Gastroesophageal sphincter (tissue), 4 donors: ENCODE results near the gene TOM1L2. TPM values are rescaled to one million over a fixed set of nuclear protein-coding genes. Genes with fewer than 3 reads are reported as not detected.

Source experiments
- ATAC-seq: fragments of 150-250 bp; one replicate; pipeline ENCODE4 v1.9.1; 2016; ENCODE audit warnings: mild to moderate bottlenecking, moderate library complexity
- H3K27ac ChIP-seq, 4 donors: fragments of 200-600 bp; sonication (generic) in 3 of 4; 1 replicate in 3 of 4; 2 replicates in 1 of 4; pipeline ENCODE4 v1.5.1; 2016 to 2019
- H3K27me3 ChIP-seq: fragments of 200-600 bp; sonication (generic); one replicate; pipeline ENCODE4 v1.5.1; 2019
- H3K36me3 ChIP-seq, 2 donors: fragments of 200-600 bp; sonication (generic); one replicate each; pipeline ENCODE4 v1.5.1; 2019; ENCODE audit warnings: control low read depth in 1 of 2
- H3K4me1 ChIP-seq, 3 donors: fragments of 200-600 bp; sonication (generic); 1 replicate in 2 of 3; 2 replicates in 1 of 3; pipeline ENCODE4 v1.5.1; 2016 to 2019; ENCODE audit warnings: control low read depth in 2 of 3
- H3K4me3 ChIP-seq, 2 donors: fragments of 200-600 bp; sonication (generic); one replicate each; pipeline ENCODE4 v1.5.1; 2019; ENCODE audit warnings: mild to moderate bottlenecking in 1 of 2, moderate library complexity in 1 of 2
- H3K9me3 ChIP-seq, 3 donors: fragments of 200-600 bp; sonication (generic); one replicate each; pipeline ENCODE4 v1.5.1; 2017 to 2019; ENCODE audit warnings: control low read depth in 2 of 3
- EP300 ChIP-seq: sonication (generic); formaldehyde crosslinking; IDR thresholded peaks from one replicate; pipeline ENCODE4 v1.6.1; 2017; ENCODE audit warnings: antibody characterized with exemption, mild to moderate bottlenecking
- POLR2A ChIP-seq, 2 donors: fragments of 450-650 bp; IDR thresholded peaks; one replicate each; pipeline ENCODE4 v1.6.1; 2017; ENCODE audit warnings: antibody characterized with exemption in 2 of 2, mild to moderate bottlenecking in 2 of 2, moderate library complexity in 1 of 2
- POLR2AphosphoS5 ChIP-seq: sonication (generic); formaldehyde crosslinking; IDR thresholded peaks from one replicate; pipeline ENCODE4 v1.6.1; 2017; ENCODE audit warnings: antibody characterized with exemption
- WGBS, 2 donors: methylation state at CpG; one replicate each; pipeline ENCODE4 v1.1.5; 2018; ENCODE audit warnings: low coverage in 1 of 2; 5-methylcytosine and 5-hydroxymethylcytosine counted together
- total RNA-seq, 4 donors: library from RNA; depleted of rRNA; stranded (reverse); fragments of >200 nt; gene quantifications; one replicate each; pipeline ENCODE4 v1.1.0, GENCODE V29; 2016
- TF ChIP-seq, protein P1 (sequence below), 4 experiments: fragments of 200-600 bp in 2 of 4; fragments of 450-650 bp in 2 of 4; sonication (generic) in 1 of 4; IDR thresholded peaks; one replicate each; pipeline ENCODE4 v1.5.1; 2017 to 2019; ENCODE audit warnings: antibody characterized with exemption in 4 of 4, mild to moderate bottlenecking in 2 of 4, moderate library complexity in 2 of 4

The TOM1L2 gene
- total RNA-seq, 4 donors from 2014 or later = 49.6 to 88.9 (median 74.8) TPM

DNA sequence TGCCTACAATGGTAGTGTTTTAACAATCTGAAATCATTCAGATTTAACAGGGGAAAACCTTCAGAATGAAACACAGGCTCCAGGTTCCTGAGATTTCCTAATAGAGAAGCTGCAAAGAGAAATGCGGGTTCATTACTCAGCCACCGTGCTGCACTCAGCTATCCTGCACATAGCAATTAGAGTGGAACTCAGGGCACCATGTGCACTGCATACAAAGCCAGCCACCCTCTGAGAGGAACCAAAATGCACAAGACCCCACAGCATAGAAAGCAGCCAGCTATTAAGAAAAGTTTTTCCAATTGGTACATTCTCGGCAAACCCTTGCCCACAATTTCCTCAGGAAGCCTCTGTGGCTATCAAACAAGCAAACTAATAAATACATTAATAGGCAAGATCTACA lies 37.4 kb downstream of the TOM1L2 start:
- 81% methylated on average over 3 of the region's 3 CpGs; no CpG with 5 or more reads in 1 of the 2 donors for WGBS, 2 donors
- no peak overlapping the region for H3K27ac ChIP-seq
- no peak for TF ChIP-seq POLR2A (IDR thresholded peaks at IDR 0.05)
- no peaks in the 10 kb centered on the region for H3K27me3 ChIP-seq
- H3K9me3 ChIP-seq = no peaks in the 10 kb centered on the region
- ATAC-seq = no peak
- H3K4me3 ChIP-seq = no peak overlapping the region
- H3K36me3 ChIP-seq = no peaks in the 10 kb centered on the region
- peaks cover 0 to 55% (median 0%) of the 10 kb centered on the region in 3 donors for H3K4me1 ChIP-seq

DNA sequence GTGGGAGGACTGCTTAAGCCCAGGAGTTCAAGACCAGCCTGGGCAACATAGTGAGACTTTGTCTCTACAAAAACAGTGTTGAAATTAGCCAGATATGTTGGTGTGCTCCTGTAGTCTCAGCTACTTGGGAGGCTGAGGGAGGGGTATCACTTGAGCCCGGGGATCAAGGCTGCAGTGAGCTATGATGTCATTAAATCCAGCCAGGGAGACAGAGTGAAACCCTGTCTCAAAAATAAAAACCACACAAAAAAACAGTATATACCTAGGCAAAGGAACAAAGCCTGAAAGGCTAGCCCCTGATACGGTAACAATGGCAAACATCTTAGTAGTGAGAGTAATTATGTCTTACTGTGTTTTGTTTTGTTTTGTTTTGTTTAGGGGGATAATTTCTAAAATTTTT lies 38.0 kb downstream of the TOM1L2 start:
- Histone ChIP-seq H3K27ac (no peak overlapping the region), H3K4me1 (peaks cover 0 to 54% (median 0%) of the 10 kb centered on the region in 3 donors), H3K27me3 (no peaks in the 10 kb centered on the region), H3K9me3 (no peaks in the 10 kb centered on the region), H3K36me3 (no peaks in the 10 kb centered on the region), H3K4me3 (no peak overlapping the region)
- 73 to 87% methylated on average over 2 of the region's 2 CpGs for WGBS, 2 donors
- TF ChIP-seq, protein P1, sequence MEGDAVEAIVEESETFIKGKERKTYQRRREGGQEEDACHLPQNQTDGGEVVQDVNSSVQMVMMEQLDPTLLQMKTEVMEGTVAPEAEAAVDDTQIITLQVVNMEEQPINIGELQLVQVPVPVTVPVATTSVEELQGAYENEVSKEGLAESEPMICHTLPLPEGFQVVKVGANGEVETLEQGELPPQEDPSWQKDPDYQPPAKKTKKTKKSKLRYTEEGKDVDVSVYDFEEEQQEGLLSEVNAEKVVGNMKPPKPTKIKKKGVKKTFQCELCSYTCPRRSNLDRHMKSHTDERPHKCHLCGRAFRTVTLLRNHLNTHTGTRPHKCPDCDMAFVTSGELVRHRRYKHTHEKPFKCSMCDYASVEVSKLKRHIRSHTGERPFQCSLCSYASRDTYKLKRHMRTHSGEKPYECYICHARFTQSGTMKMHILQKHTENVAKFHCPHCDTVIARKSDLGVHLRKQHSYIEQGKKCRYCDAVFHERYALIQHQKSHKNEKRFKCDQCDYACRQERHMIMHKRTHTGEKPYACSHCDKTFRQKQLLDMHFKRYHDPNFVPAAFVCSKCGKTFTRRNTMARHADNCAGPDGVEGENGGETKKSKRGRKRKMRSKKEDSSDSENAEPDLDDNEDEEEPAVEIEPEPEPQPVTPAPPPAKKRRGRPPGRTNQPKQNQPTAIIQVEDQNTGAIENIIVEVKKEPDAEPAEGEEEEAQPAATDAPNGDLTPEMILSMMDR (IDR thresholded peaks at IDR 0.05) = no peak
- TF ChIP-seq POLR2AphosphoS5 (no peak), EP300 (no peak), POLR2A (IDR thresholded peaks at IDR 0.05) (no peak)
- no peak for ATAC-seq

DNA sequence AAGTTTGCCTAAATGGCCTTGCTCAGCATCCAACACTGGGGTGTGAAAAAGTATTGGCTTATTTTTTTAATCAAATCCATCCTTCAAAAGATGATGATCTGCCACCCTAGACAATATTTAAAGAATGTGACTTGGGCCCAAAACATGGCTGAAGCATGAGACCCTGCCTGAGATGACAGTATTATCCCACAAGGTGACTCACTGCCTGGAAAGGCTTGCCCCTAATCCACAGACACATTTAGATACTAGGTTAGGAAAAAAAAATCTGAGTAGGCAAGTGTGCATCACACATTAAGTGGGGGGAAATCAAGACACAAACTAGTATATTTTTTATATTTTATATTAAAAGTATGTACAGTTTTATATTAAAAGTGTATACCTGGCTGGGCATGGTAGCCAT lies 38.4 kb downstream of the TOM1L2 start:
- Histone ChIP-seq H3K4me3 (no peak overlapping the region), H3K27me3 (no peaks in the 10 kb centered on the region), H3K4me1 (peaks cover 0 to 54% (median 2%) of the 10 kb centered on the region in 3 donors), H3K9me3 (no peaks in the 10 kb centered on the region), H3K36me3 (no peaks in the 10 kb centered on the region), H3K27ac (no peak overlapping the region)
- ATAC-seq = no peak
- no peak for TF ChIP-seq EP300
- TF ChIP-seq, protein P1 (IDR thresholded peaks at IDR 0.05) = no peak
- no peak for TF ChIP-seq POLR2A (IDR thresholded peaks at IDR 0.05)
- TF ChIP-seq POLR2AphosphoS5 = no peak

DNA sequence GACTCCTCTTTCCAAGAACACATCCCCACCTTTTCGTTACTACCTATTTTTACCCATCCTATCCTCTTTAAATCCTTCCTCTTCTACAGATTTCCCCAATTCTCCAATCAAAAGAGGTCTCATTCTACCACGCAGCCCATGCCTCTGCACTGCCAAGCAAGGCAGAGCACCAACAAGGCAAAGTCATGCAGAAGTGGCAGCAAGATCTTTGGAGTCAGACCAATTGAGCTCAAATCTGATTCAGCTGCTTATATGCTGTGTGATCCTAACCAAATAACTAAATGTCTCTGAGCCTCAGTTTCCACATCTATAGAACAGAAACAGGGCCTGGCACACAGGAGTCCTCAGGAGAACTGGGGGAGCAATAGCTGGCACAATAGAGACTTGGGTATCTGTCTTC lies 41.0 kb downstream of the TOM1L2 start:
- no peak overlapping the region for H3K27ac ChIP-seq
- no peaks in the 10 kb centered on the region for H3K9me3 ChIP-seq
- H3K27me3 ChIP-seq = no peaks in the 10 kb centered on the region

GRCh38 chr17:17930674-17931073 lies 41.5 kb downstream of the TOM1L2 start:
- Histone ChIP-seq H3K4me3 (no peak overlapping the region), H3K4me1 (peaks cover 0 to 52% (median 6%) of the 10 kb centered on the region in 3 donors), H3K27me3 (no peaks in the 10 kb centered on the region), H3K36me3 (no peaks in the 10 kb centered on the region), H3K9me3 (no peaks in the 10 kb centered on the region), H3K27ac (no peak overlapping the region)
- TF ChIP-seq, protein P1 (IDR thresholded peaks at IDR 0.05) = no peak
- no peak for TF ChIP-seq POLR2AphosphoS5
- no peak for TF ChIP-seq POLR2A (IDR thresholded peaks at IDR 0.05)
- ATAC-seq = no peak

More for the DNA sequence above, 41.0 kb downstream of the TOM1L2 start:
- Histone ChIP-seq H3K4me1 (peaks cover 0 to 53% (median 6%) of the 10 kb centered on the region in 3 donors), H3K36me3 (no peaks in the 10 kb centered on the region), H3K4me3 (no peak overlapping the region)
- WGBS, 2 donors = 82 to 100% methylated on average over 1 of the region's 2 CpGs
- TF ChIP-seq EP300 (no peak), POLR2A (IDR thresholded peaks at IDR 0.05) (no peak), POLR2AphosphoS5 (no peak)
- TF ChIP-seq, protein P1 (IDR thresholded peaks at IDR 0.05) = no peak
- ATAC-seq = no peak
